Thymus (tissue), 11 donors: ENCODE data around the gene CLIC6. TPM values are rescaled to one million over a fixed set of nuclear protein-coding genes. Genes with fewer than 3 reads are reported as not detected.
"Not testable (repeated sequence)": the region's sequence is repeated elsewhere in the genome, so short reads cannot be mapped to it uniquely, and the experiment has no call there.

Experiments used
- DNase-seq, 9 donors: peaks; one replicate each; pipeline ENCODE4 v3.0.0-alpha.2; 2013; ENCODE audit warnings: low spot score in 9 of 9, low read depth in 6 of 9, missing footprints in 1 of 9
- H3K27ac ChIP-seq, 2 donors: one replicate each; pipeline ENCODE4 v1.5.1; 2013; ENCODE audit warnings: control low read depth in 1 of 2, low read depth in 1 of 2, low read length in 1 of 2, mild to moderate bottlenecking in 1 of 2, moderate library complexity in 1 of 2
- H3K27me3 ChIP-seq, 2 donors: one replicate each; pipeline ENCODE4 v1.5.1; 2013; ENCODE audit warnings: low read length in 1 of 2; ENCODE audit not compliant: control insufficient read depth in 2 of 2, insufficient read depth in 1 of 2
- H3K36me3 ChIP-seq, 2 donors: one replicate each; pipeline ENCODE4 v1.5.1; 2013; ENCODE audit warnings: low read length in 1 of 2, mild to moderate bottlenecking in 1 of 2, moderate library complexity in 1 of 2; ENCODE audit not compliant: control insufficient read depth in 2 of 2, insufficient read depth in 2 of 2
- H3K4me1 ChIP-seq, 2 donors: one replicate each; pipeline ENCODE4 v1.5.1; 2013; ENCODE audit warnings: low read length in 2 of 2; ENCODE audit not compliant: control insufficient read depth in 2 of 2, insufficient read depth in 2 of 2
- H3K4me3 ChIP-seq, 2 donors: one replicate each; pipeline ENCODE4 v1.5.1; 2013; ENCODE audit warnings: low read length in 2 of 2, control low read depth in 1 of 2, mild to moderate bottlenecking in 1 of 2
- H3K9me3 ChIP-seq, 2 donors: one replicate each; pipeline ENCODE4 v1.5.1; 2013; ENCODE audit warnings: low read length in 1 of 2, mild to moderate bottlenecking in 1 of 2; ENCODE audit not compliant: control insufficient read depth in 2 of 2, insufficient read depth in 1 of 2
- WGBS: extraction: QIAGEN DNeasy Blood & Tissue Kit; methylation state at CpG from one replicate; pipeline ENCODE4 v1.1.7; 2013; 5-methylcytosine and 5-hydroxymethylcytosine counted together
- polyA plus RNA-seq: library from polyadenylated mRNA; stranded (reverse); fragments of 200-250 nt; gene quantifications from one replicate; pipeline ENCODE4 v1.2.3, GENCODE V29; 2013
- total RNA-seq: library from RNA; stranded (reverse); fragments of 120-200 nt; gene quantifications from one replicate; pipeline ENCODE4 v1.2.4, GENCODE V29; 2013
- donor health status: healthy.

CLIC6 gene
- total and polyA plus RNA-seq, 2 donors = 3.3 to 22.6 TPM

- WGBS = 93% methylated on average over 9 of the region's 9 CpGs
- peak overlapping the region; percentile 26 to 35 for H3K27ac ChIP-seq
These were observed 36.2 kb downstream of the CLIC6 start for GRCh38 chr21:34705011-34705410.

GRCh38 chr21:34706337-34706736 is 37.5 kb downstream of the CLIC6 start:
- DNase-seq = no peak
- Histone ChIP-seq H3K27me3 (peaks cover 0 to 2% of the 10 kb centered on the region in 2 donors), H3K4me3 (no peak overlapping the region), H3K36me3 (no peaks in the 10 kb centered on the region), H3K27ac (no peak overlapping the region), H3K9me3 (no peaks in the 10 kb centered on the region), H3K4me1 (peaks cover 7 to 12% of the 10 kb centered on the region in 2 donors)
- WGBS = 97% methylated on average over 4 of the region's 4 CpGs

More at GRCh38 chr21:34705011-34705410, 36.2 kb downstream of the CLIC6 start:
- Histone ChIP-seq H3K4me3 (no peak overlapping the region), H3K4me1 (peaks cover 7 to 12% of the 10 kb centered on the region in 2 donors), H3K36me3 (no peaks in the 10 kb centered on the region), H3K27me3 (peaks cover 0 to 2% of the 10 kb centered on the region in 2 donors), H3K9me3 (no peaks in the 10 kb centered on the region)
- DNase-seq = no peak

DNA sequence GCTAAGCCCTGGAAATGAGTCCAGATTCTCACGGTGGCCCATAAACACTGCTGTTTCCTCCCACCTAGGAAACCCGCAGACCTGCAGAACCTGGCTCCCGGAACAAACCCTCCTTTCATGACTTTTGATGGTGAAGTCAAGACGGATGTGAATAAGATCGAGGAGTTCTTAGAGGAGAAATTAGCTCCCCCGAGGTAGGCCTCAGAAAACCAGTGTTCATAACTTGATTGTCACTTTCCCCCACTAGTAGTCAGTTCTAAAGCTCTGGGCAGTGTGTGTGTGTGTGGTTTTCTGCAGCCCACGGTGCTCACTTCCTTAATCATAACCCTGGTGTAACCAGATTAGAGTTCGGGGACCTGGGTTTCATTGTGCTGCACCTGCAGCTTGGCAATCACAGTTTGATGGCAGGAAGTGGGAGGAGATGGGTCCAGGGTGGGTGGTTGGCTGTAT is 39.1 kb downstream of the CLIC6 start:
- Histone ChIP-seq H3K4me3 (no peak overlapping the region), H3K36me3 (no peaks in the 10 kb centered on the region), H3K27ac (no peak overlapping the region), H3K9me3 (no peaks in the 10 kb centered on the region), H3K27me3 (no peaks in the 10 kb centered on the region), H3K4me1 (peaks cover 7 to 12% of the 10 kb centered on the region in 2 donors)
- WGBS = 7% methylated on average over 8 of the region's 8 CpGs
- peak in 2 of 9 donors; percentile 17 to 50 for DNase-seq

DNA sequence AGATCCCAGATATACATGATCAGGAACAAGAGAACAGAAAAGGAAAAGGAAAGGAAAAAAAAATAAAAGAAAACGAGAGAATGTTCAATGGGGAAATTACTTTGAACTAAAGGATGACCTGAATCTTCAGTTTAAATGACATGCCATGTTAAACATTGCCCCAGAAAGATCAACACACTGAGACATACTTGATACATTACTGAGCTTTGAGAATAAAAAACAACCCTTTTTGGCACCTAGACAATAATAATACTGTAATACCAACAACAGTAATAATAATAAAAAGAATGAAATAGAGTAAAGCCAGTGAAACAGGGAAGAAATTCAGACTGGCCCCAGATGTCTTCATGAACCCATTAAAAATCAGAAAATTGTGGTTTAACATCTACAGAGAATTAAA is 44.8 kb downstream of the CLIC6 start:
- no peak overlapping the region for H3K27ac ChIP-seq
- no peak overlapping the region for H3K4me3 ChIP-seq
- H3K4me1 ChIP-seq = peaks cover 0 to 5% of the 10 kb centered on the region in 2 donors
- no peaks in the 10 kb centered on the region for H3K9me3 ChIP-seq
- no peaks in the 10 kb centered on the region for H3K36me3 ChIP-seq
- DNase-seq = no peak
- H3K27me3 ChIP-seq = no peaks in the 10 kb centered on the region
- 96% methylated on average over 1 of the region's 1 CpG for WGBS

GRCh38 chr21:34715518-34715917 is 46.7 kb downstream of the CLIC6 start:
- DNase-seq = no peak
- Histone ChIP-seq H3K27ac (no peak overlapping the region), H3K36me3 (no peaks in the 10 kb centered on the region), H3K4me3 (no peak overlapping the region), H3K9me3 (no peaks in the 10 kb centered on the region), H3K4me1 (peaks cover 0 to 5% of the 10 kb centered on the region in 2 donors), H3K27me3 (no peaks in the 10 kb centered on the region)
- WGBS = 93% methylated on average over 5 of the region's 5 CpGs

DNA sequence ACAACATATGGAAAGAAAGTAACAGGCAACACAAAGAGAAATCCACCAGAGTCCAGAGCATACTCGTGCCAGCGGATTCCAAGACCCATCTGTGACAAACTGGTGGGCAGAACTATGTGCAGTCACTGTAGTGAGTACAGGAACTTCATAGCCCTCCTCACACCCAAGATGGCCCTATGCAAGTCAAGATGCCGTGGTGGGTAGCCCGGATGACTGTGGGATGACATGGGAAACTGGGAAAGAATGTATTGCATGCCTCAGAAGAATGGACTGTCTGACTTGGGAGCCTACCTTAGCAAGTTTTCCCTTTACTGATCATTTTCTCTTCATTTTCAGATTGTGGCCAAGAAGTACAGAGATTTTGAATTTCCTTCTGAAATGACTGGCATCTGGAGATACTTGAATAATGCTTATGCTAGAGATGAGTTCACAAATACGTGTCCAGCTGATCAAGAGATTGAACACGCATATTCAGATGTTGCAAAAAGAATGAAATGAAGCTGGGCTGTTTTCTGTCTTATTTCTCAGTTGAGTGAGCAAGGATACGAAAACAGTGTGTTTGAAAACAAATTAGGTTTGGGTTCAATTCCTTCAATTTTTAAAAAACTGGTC is 47.3 kb downstream of the CLIC6 start:
- Histone ChIP-seq H3K27me3 (no peaks in the 10 kb centered on the region), H3K9me3 (no peaks in the 10 kb centered on the region), H3K27ac (no peak overlapping the region), H3K4me3 (no peak overlapping the region), H3K4me1 (peaks cover 0 to 5% of the 10 kb centered on the region in 2 donors), H3K36me3 (no peaks in the 10 kb centered on the region)
- WGBS = 96% methylated on average over 7 of the region's 7 CpGs
- DNase-seq = no peak

- not testable (repeated sequence) for H3K36me3 ChIP-seq, H3K27me3 ChIP-seq, H3K27ac ChIP-seq, DNase-seq, H3K9me3 ChIP-seq, H3K4me3 ChIP-seq, H3K4me1 ChIP-seq
- WGBS = 96% methylated on average over 3 of the region's 3 CpGs
These were observed 49.7 kb downstream of the CLIC6 start for GRCh38 chr21:34718529-34718928.

- WGBS = 90% methylated on average over 7 of the region's 7 CpGs
- no peaks in the 10 kb centered on the region for H3K27me3 ChIP-seq
- H3K4me1 ChIP-seq = peaks cover 0 to 7% of the 10 kb centered on the region in 2 donors
- H3K27ac ChIP-seq = no peak overlapping the region
- H3K9me3 ChIP-seq = no peaks in the 10 kb centered on the region
- peak in 3 of 9 donors; percentile 25 to 36 (median 35) for DNase-seq
- no peak overlapping the region for H3K4me3 ChIP-seq
- H3K36me3 ChIP-seq = no peaks in the 10 kb centered on the region
These were observed 54.0 kb downstream of the CLIC6 start for GRCh38 chr21:34722684-34723300.

- 49% methylated on average over 2 of the region's 2 CpGs for WGBS
- DNase-seq = no peak
These were observed 55.5 kb downstream of the CLIC6 start for GRCh38 chr21:34724131-34724856.

More at GRCh38 chr21:34724131-34724856, 55.5 kb downstream of the CLIC6 start:
- H3K9me3 ChIP-seq = no peaks in the 10 kb centered on the region
- no peak overlapping the region for H3K4me3 ChIP-seq
- H3K4me1 ChIP-seq = peaks cover 0 to 7% of the 10 kb centered on the region in 2 donors
- no peaks in the 10 kb centered on the region for H3K27me3 ChIP-seq
- no peak overlapping the region for H3K27ac ChIP-seq
- no peaks in the 10 kb centered on the region for H3K36me3 ChIP-seq
